ENCODE data around the gene NPTN.

GRCh38 chr15:73538123-73538522, 95.1 kb downstream of the NPTN start:
- TF ChIP-seq POLR2A (IDR thresholded peaks at IDR 0.05): no peak
- TF ChIP-seq CTCF (IDR thresholded peaks at IDR 0.05): no peak
